Right cardiac atrium (tissue), 5 donors: ENCODE results near the gene UCP2. TPM values are rescaled to one million over a fixed set of nuclear protein-coding genes. Genes with fewer than 3 reads are reported as not detected.
A peak's percentile ranks its signal among the peaks of the same experiment; 100 is the strongest.

Experiments
- ATAC-seq, 2 donors: fragments of 200-7000 bp; cut with Tn5 transposase; one replicate each; pipeline versions ENCODE4 v1.8.0 to v1.9.1; 2020; ENCODE audit warnings: moderate library complexity in 2 of 2, mild to moderate bottlenecking in 1 of 2
- DNase-seq, 3 donors: peaks; one replicate each; pipeline ENCODE4 v3.0.0-alpha.2; 2020
- H3K27ac ChIP-seq: one replicate; pipeline ENCODE4 v1.5.1; 2013; ENCODE audit warnings: mild to moderate bottlenecking, low read length, control low read depth, moderate library complexity
- H3K27me3 ChIP-seq: one replicate; pipeline ENCODE4 v1.6.1; 2013; ENCODE audit not compliant: control insufficient read depth, insufficient read depth
- H3K4me1 ChIP-seq: one replicate; pipeline ENCODE4 v1.6.1; 2013; ENCODE audit warnings: low read length; ENCODE audit not compliant: control insufficient read depth, insufficient read depth
- H3K4me3 ChIP-seq: one replicate; pipeline ENCODE4 v1.5.1; 2013; ENCODE audit warnings: low read length, control low read depth
- H3K9me3 ChIP-seq: one replicate; pipeline ENCODE4 v1.6.1; 2013; ENCODE audit warnings: low read length; ENCODE audit not compliant: control insufficient read depth
- WGBS: extraction: QIAGEN DNeasy Blood & Tissue Kit; methylation state at CpG from one replicate; pipeline ENCODE4 v1.1.7; 2013; 5-methylcytosine and 5-hydroxymethylcytosine counted together
- intact Hi-C, 4 donors: fragments of 100-400 bp; cut with DNase I; formaldehyde crosslinking; loops; one replicate each; pipeline versions ENCODE4 v1.11.0 to v1.14.0; 2022 to 2023
- polyA plus RNA-seq: library from polyadenylated mRNA; stranded (reverse); fragments of 200-250 nt; gene quantifications from one replicate; pipeline ENCODE4 v1.2.3, GENCODE V29; 2013
- total RNA-seq, 4 donors: library from RNA; stranded (reverse); fragmentation: NEBNext Ultra II Directional; extraction: Animal tissue kit (Norgen Biotek cat#: 25700); gene quantifications; one replicate each; pipeline ENCODE4 v1.2.1, GENCODE V29; 2021
- donor health status: healthy with polysubstance abuse.
- donor health status: DM: no; HTN: yes; CAD: no.
- donor health status: DM: no; HTN: no; CAD: no.
- donor health status: DM: no; HTN: yes; CAD: no; lungs with severe emphysema.
- donor health status: DM: yes; HTN: yes; CAD: no.

UCP2 gene
- total and polyA plus RNA-seq, 5 donors, result 9.9 to 23.1 (median 14.5) TPM

DNA sequence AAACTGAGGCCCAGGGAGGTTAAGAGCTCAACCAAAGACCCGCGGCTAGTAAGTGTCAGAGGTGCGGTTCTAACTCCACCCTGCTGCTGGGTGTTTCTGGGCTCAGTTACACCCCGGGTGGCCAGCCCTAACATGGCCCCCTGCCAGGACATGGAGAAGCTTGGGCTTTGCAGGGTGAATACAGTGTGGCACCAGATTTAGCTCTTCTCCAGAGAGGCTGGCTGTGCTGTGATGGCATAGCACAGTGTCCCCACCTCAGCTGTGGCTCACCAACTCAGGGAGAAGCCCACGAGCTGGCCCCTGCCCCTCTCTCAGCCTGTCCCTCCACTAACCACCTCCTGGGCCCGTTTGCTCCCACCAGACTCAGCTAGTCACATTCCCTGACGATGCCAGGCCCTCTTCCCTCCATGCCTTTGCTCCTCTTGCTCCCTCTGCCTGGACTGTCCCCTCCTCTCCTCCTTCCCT is 19.2 kb upstream of the UCP2 start:
- intact Hi-C loops, result no loop called here
- H3K4me3 ChIP-seq, result no peak overlapping the region
- no peaks in the 10 kb centered on the region for H3K27me3 ChIP-seq
- H3K9me3 ChIP-seq, result no peaks in the 10 kb centered on the region
- no peaks in the 10 kb centered on the region for H3K4me1 ChIP-seq
- ATAC-seq (no peak), DNase-seq (peak in 1 of 3 donors; percentile 41)
- no peak overlapping the region for H3K27ac ChIP-seq
- 91% methylated on average over 7 of the region's 7 CpGs for WGBS

DNA sequence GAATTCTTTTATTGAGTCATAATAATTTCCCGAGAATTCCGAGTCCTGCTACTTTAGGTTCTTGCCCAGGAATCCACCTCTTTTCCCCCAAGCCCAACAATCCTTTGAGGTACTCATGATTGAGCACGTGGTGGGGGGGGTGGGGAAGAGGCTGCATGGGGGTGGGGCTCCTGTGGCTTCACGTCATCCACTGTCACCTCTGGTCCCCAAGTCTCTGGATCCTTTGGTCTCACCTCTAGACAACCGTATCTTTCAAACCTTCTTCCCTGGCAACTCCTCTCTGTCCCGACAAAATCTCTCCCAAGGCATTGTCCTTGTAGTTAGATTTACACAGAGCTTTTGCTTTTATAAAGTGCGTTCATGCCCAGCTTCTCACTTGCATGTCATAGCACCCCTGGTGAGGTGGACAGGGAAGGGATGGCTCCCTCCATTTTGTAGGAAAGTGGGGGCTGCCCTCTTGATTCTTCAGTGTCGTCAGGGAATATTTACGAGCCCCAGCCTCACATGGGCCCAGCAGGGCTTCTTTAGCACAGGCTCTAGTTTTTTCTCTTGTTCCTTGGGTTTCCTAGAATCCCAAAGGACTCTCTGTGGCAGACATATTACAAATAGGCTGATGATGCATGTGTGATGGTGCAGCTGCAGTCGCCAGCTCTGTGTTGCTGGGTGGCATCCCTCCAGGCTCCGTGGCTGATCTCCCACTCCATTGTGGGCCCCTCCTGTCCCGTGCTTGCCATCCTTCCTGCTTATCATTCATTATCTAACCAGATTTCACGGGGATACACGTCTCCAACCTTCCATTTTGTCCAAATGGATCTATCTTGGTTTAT is 17.9 kb upstream of the UCP2 start:
- H3K4me1 ChIP-seq, result no peaks in the 10 kb centered on the region
- no peaks in the 10 kb centered on the region for H3K9me3 ChIP-seq
- ATAC-seq (no peak), DNase-seq (no peak)
- no peak overlapping the region for H3K27ac ChIP-seq
- no peak overlapping the region for H3K4me3 ChIP-seq
- intact Hi-C loops, result no loop called here
- WGBS, result 79% methylated on average over 14 of the region's 14 CpGs
- no peaks in the 10 kb centered on the region for H3K27me3 ChIP-seq

DNA sequence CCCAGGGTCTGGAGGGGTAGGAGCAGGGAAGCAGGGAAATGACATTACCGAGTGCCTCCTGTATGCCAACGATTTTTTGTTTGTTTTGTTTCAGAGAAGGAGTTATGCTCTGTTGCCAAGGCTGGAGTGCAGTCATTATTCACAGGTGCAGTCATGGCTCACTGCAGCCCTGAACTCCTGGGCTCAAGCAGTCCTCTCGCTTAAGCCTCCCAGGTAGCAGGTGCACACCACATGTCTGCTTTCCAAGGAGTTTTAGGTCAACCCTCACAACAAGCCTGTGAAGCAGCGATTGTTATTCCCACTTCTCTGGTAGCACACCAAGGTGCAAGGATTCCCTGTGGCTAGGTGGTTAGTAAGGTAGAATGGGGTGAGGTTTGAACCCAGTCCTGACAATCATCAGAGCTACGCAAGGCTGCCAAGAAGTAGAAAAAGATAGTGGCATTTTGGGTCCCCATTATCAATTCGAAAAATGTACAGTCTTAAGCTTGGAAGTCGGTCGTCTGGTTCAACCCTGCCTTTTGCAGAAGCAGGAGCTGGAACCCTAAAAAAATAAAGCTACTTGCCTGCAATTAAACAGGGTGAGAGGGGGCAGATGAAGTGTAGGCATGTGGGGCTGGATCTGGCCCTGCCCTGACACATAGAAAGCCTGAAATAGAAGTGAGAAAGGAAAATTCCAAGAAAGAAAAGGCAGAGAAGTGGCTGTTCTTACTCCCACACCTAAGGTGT is 17.1 kb upstream of the UCP2 start:
- no peaks in the 10 kb centered on the region for H3K4me1 ChIP-seq
- intact Hi-C loops, result no loop called here
- ATAC-seq, result no peak

DNA sequence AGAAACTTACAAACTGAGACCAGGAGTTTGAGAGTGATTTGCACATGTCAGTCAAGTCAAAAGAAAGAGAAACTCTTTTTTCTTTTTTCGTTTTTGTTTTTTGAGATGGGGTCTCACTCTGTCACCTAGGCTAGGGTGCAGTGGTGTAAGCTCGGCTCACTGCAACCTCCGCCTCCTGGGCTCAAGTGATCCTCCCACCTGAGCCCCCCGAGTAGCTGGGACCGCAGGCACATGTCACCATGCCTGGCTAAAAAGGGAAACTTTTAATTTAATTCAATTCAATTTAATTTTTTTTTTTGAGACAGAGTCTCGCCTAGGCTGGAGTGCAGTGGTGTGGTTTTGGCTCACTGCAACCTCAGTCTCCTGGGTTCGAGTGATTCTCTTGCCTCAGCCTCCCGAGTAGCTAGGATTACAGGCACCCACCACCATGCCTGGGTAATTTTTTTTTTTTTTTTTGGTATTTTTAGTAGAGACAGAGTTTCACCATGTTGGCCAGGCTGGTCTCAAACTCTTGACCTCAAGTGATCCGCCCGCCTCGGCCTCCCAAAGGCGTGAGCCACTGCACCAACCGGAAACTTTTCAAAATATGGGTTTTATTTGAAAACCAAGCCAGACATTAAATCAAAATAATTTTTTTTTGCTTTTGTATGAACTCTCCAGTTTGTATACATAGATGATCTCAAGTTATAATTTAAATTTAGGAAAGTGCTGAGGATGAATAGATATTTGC is 16.4 kb upstream of the UCP2 start:
- no peak overlapping the region for H3K27ac ChIP-seq
- H3K27me3 ChIP-seq, result no peaks in the 10 kb centered on the region
- no peak overlapping the region for H3K4me3 ChIP-seq
- intact Hi-C loops, result no loop called here
- DNase-seq, result no peak
- no peak for ATAC-seq
- no peaks in the 10 kb centered on the region for H3K4me1 ChIP-seq
- WGBS, result 93% methylated on average over 13 of the region's 13 CpGs
- no peaks in the 10 kb centered on the region for H3K9me3 ChIP-seq

More for the DNA sequence above, 17.1 kb upstream of the UCP2 start:
- no peaks in the 10 kb centered on the region for H3K27me3 ChIP-seq
- no peak for DNase-seq
- WGBS, result 78% methylated on average over 8 of the region's 8 CpGs
- no peak overlapping the region for H3K4me3 ChIP-seq
- H3K27ac ChIP-seq, result no peak overlapping the region
- no peaks in the 10 kb centered on the region for H3K9me3 ChIP-seq

DNA sequence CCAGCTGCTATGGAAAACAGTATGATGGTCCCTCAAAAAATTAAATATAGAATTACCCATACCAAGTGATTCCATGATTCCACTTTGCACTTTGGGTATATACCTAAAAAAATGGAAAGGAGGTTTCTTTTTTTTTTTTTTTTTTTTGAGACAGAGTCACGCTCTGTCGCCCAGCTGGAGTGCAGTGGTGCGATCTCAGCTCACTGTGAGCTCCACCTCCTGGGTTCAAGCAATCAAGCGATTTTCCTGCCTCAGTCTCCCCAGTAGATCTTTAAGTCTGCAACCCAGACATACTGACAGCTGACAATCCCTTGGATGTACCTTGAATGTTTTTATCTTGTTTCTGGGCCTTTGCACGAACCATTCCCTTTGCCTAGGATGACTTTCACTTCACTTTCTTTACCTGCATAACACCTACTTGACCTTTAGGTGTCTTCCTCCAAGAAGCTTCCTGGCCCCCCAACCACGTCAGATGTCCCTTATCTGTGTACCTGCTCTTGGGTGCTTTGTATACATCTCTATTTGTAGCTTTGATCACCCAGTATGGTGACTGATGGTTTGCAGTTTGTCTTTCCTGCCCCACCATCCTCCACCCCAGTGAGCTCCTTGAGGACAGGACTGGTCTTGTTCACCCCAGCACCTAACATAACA is 14.6 kb upstream of the UCP2 start:
- intact Hi-C loops, result no loop called here
- Histone ChIP-seq H3K4me1 (no peaks in the 10 kb centered on the region), H3K27me3 (no peaks in the 10 kb centered on the region), H3K9me3 (no peaks in the 10 kb centered on the region), H3K4me3 (no peak overlapping the region), H3K27ac (no peak overlapping the region)
- DNase-seq, result no peak
- no peak for ATAC-seq
- 82% methylated on average over 6 of the region's 6 CpGs for WGBS

DNA sequence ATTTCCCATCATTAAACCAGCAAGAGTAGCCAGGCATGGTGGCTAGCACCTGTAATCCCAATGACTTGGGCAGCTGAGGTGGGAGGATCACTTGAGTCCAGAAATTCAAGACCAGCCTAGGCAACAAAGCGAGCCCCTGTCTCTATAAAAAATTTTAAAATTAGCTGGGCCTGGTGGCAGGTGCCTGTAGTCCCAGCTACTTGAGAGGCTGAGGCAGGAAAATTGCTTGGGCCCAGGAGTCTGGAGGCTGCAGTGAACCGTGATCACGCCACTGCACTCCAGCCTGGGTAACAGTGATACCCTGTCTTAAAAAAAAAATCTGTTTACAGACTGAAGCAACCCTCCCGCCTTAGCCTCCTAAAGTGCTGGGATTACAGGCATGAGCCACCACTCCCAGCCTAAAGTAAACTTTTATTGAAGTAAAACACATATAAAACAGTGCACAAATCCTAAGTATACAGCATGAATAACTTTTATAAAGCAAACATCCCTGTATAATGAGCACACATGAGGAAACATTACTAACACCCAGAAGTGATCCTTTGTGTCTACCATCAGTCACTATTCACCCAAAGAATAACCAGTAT is 13.6 kb upstream of the UCP2 start:
- H3K27me3 ChIP-seq, result no peaks in the 10 kb centered on the region
- 91% methylated on average over 4 of the region's 4 CpGs for WGBS
- intact Hi-C loops, result no loop called here
- H3K27ac ChIP-seq, result no peak overlapping the region
- no peak for DNase-seq
- H3K4me3 ChIP-seq, result no peak overlapping the region
- no peaks in the 10 kb centered on the region for H3K4me1 ChIP-seq
- no peaks in the 10 kb centered on the region for H3K9me3 ChIP-seq
- no peak for ATAC-seq

DNA sequence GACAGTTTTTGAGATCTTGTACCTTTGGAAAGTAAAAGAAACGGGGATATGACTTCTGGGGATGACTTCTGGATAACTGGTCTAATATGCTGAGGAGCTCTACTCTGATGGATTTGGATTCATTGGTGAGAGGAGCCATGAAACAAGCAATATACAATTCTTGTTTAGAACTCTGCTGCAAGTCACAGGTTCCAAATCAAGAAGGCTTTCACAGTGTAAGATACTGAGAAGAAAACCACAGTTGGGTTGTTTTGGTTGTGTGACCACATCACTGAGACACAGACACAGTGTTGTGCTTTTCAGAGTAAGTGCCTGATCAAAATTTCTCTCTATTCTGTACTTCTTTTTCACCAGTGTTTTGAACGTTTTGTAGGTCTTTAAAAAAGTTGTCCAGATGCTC is 13.1 kb upstream of the UCP2 start:
- WGBS, result 74% methylated on average over 2 of the region's 2 CpGs
- no peaks in the 10 kb centered on the region for H3K9me3 ChIP-seq
- DNase-seq, result no peak
- no peak overlapping the region for H3K27ac ChIP-seq
- intact Hi-C loops, result no loop called here
- no peak for ATAC-seq
- H3K27me3 ChIP-seq, result no peaks in the 10 kb centered on the region
- no peaks in the 10 kb centered on the region for H3K4me1 ChIP-seq
- no peak overlapping the region for H3K4me3 ChIP-seq

DNA sequence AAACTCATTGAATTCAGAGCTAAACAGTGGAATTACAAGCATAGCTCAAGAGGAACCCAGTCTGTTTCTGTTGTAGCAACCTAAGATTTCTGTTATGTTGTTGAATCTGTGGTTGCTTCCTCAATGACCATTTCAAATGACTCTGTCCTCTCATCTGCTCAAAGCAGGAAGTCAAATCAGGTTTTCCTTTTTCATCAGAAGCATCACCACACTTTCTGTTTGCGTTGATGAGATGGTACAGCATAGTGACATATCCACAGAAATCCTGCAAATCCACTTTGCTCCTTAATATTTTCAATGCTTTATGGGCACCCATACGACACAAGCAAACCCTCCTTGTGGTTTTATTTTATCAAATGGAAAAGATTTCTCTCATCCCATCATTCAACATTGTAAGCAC is 12.6 kb upstream of the UCP2 start:
- no peak overlapping the region for H3K27ac ChIP-seq
- 62% methylated on average over 2 of the region's 2 CpGs for WGBS

DNA sequence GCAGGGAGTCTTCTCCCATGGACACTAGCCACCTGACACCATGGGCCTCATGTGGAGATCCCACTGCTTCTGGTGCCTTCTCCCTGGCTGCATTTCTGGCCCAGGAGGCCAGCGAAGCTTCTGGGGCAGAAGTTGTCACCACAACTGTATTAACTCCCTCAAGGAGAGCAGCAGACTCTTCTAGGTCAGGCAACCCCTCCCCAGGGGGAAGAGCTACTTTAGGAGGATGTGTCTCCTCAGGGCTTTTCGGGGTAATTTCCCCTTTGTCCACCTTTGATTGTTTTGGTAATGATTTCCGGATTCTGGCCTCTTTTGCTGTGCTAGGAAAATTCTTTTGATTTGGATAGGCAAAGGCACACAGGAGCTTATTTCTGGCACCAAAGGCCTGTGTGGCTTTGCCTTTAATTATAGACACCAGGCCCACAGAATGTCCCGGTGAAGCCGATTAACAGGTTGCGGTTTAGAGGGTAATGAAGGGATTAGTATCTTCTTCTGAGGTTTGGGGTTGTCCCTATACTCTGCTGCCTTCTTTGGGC is 8.9 kb upstream of the UCP2 start:
- Histone ChIP-seq H3K27ac (no peak overlapping the region), H3K4me1 (no peaks in the 10 kb centered on the region), H3K9me3 (no peaks in the 10 kb centered on the region), H3K4me3 (no peak overlapping the region), H3K27me3 (no peaks in the 10 kb centered on the region)
- intact Hi-C loops, result no loop called here
- 86% methylated on average over 6 of the region's 6 CpGs for WGBS
- DNase-seq (no peak), ATAC-seq (no peak)

More for the DNA sequence above, 12.6 kb upstream of the UCP2 start:
- Histone ChIP-seq H3K4me1 (no peaks in the 10 kb centered on the region), H3K9me3 (no peaks in the 10 kb centered on the region), H3K27me3 (no peaks in the 10 kb centered on the region), H3K4me3 (no peak overlapping the region)
- intact Hi-C loops, result no loop called here
- peak in 1 of 2 donors; percentile 61 for ATAC-seq
- DNase-seq, result no peak

DNA sequence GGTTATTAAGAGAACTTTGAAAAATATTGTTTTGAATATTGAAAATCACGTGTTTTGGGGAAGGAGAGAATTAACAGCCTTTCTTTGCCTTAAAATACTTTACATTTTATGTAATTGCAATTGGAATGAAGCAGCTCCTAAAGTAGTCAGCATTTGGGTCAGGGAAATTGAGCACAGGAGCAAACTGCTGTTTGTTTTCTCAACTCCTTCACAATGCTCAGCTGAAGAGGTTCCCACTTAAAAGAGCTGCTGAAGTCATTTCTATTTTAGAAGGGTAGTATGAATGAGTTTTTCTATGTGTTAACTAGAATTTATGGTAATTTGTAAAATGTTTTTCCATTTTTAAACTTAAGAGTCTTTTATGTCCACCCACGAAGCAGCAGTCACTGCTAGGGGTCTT is 8.1 kb upstream of the UCP2 start:
- intact Hi-C loops, result no loop called here
- DNase-seq (no peak), ATAC-seq (no peak)
- H3K4me3 ChIP-seq, result no peak overlapping the region
- no peaks in the 10 kb centered on the region for H3K9me3 ChIP-seq
- WGBS, result 73% methylated on average over 2 of the region's 2 CpGs
- H3K27me3 ChIP-seq, result no peaks in the 10 kb centered on the region
- H3K27ac ChIP-seq, result no peak overlapping the region
- H3K4me1 ChIP-seq, result no peaks in the 10 kb centered on the region
